Activated T-cell treated with anti-CD3 and anti-CD28 coated beads for 24 hours (primary cell): ENCODE results near the gene BOLL.
"Not testable (repeated sequence)": the region's sequence is repeated elsewhere in the genome, so short reads cannot be mapped to it uniquely, and the experiment has no call there.

Source experiments
- DNase-seq: peaks from one replicate; pipeline ENCODE4 v3.0.0-alpha.2; 2020; ENCODE audit warnings: low read depth

The BOLL gene

GRCh38 chr2:197705912-197706838, 78.9 kb downstream of the BOLL start:
- DNase-seq, result no peak

DNA sequence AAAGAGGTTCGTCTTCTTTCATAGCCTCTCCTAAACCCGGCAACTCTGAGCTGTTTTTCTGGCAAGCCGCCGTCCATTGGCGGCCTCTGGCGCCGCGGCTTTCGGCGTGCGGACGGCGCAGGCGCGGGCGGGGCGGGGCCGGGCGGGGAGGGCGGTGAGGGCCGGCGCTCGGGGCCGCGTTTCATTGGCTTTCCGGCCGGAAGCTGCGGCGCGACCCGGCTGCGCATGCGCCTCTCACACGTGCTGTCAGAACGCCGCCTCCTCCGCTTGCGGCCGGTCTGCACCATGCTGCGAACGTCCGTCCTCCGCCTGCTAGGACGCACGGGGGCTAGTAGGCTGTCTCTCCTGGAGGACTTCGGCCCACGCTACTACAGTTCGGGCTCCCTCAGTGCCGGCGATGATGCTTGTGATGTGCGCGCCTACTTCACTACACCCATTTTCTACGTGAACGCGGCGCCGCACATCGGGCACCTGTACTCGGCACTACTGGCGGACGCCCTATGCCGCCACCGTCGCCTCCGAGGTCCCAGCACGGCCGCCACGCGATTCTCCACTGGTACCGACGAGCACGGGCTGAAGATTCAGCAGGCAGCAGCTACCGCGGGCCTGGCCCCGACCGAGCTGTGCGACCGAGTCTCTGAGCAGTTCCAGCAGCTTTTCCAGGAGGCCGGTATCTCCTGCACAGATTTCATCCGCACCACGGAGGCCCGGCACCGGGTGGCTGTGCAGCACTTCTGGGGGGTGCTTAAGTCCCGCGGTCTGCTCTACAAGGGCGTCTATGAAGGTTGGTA, 79.8 kb downstream of the BOLL start, which contains the start of gene MARS2:
TSS of gene MARS2 (plus strand) at position 249 of the 791 bp plus-strand sequence. CDS start at position 286, 37 bp downstream.
- peak; percentile 91 for DNase-seq

DNA sequence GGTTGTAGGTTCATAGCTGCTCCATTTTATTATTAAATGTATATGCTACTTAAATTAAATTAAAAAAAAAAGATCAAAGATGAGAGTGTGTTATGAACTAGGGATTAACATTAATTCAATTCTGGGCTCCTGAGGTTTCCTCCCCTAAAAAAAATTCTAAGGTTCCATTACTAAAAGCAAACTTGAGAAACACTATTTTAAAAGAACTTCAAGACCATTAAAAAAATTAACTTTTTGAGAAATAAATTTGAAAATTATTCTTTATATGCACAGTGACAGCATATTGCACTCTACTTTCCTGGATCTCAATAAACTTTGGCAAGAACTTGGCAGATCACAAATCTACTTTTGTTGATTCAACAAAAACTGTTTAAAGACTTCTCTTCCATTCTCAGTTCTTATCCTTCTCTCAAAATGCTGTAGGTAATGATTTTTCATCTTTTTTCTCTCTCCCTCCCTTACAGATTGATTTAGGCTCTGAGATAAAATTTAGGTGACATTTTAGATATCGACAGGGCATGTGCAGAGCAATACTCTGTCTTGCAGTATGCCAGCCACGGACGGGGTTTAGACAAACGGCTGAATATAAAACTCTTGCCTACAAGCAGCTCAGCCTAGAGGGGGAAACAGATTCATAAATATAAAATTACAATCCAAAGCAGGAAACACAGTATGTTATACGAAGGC, 80.5 kb downstream of the BOLL start:
- DNase-seq, result no peak

- no peak for DNase-seq
These were observed 84.2 kb downstream of the BOLL start for GRCh38 chr2:197700960-197701359.

DNA sequence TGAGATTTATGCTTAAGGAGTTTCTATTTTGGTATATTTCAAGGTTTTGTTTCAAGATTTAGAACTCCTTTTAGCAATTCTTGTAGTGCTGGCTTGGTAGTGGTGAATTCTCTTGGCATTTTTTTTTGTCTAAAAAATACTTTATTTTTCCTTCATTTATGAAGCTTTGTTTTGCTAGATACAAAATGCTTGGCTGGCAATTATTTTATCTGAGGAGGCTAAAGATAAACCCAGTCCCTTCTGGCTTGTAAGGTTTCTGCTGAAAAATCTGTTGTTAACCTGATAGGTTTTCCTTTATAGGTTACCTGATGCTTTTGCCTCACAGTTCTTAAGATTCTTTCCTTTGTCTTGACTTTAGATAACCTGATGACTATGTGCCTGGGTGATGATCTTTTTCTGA, 85.4 kb downstream of the BOLL start:
- not testable (repeated sequence) for DNase-seq

DNA sequence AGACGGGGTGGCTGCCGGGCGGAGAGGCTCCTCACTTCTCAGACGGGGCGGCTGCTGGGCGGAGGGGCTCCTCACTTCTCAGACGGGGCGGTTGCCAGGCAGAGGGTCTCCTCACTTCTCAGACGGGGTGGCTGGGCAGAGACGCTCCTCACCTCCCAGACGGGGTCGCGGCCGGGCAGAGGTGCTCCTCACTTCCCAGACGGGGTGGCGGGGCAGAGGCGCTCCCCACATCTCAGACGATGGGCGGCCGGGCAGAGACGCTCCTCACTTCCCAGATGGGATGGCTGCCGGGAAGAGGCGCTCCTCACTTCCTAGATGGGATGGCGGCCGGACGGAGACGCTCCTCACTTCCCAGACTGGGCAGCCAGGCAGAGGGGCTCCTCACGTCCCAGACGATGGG, 88.5 kb downstream of the BOLL start:
- not testable (repeated sequence) for DNase-seq

GRCh38 chr2:197695971-197696370, 89.1 kb downstream of the BOLL start:
- not testable (repeated sequence) for DNase-seq

GRCh38 chr2:197695206-197695605, 89.9 kb downstream of the BOLL start:
- not testable (repeated sequence) for DNase-seq

DNA sequence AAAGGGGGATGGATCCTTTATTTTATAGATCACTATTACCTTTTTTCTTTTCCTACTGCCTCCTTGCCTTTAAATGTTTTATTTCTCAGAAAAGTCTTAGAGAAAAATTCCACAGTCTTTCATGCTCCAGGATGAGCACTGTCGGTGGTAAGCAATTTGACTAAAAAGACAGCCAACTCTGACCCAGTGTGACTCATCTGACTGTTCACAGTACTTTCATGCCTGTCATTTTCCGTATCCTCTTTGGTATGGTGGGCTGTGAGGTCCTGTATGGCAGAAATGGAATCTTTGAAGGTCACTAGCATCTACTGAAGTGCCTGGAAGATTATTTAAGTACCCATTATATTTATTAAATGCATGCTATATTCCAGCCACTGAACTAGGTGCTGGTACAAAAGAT, 107.6 kb downstream of the BOLL start:
- DNase-seq, result no peak

DNA sequence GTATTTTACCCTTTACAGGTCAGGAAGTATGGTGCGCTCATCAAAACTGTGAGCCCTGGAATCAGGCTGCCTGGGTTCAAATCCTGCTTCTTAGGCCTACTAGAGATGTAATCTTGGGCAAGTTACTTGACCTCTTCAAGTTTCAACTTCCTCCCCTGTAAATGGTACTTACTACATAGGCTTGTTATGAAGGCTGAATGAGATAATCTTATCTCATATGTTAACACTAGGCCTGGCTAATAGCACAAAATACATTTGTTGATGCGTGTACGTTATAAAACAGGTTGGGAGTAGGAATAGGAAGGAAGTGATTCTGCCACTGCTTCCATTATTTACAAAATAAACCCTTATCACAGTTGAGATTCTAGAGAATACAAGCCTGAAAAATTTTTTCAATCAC, 108.1 kb downstream of the BOLL start:
- no peak for DNase-seq
